Neural cell (in vitro differentiated cells): ENCODE data around the gene PCGF3.

Experiments used
- EP300 ChIP-seq: fragments of 450-650 bp; conservative IDR thresholded peaks from 2 replicates; pipeline ENCODE4 v1.6.1; 2014; ENCODE audit warnings: antibody characterized with exemption, mild to moderate bottlenecking, moderate library complexity; ENCODE audit not compliant: poor library complexity, severe bottlenecking
- EZH2 ChIP-seq: fragments of 200-600, 300-800 bp; shearing (Covaris generic), sonication (generic); IDR thresholded peaks from 2 replicates; pipeline ENCODE4 v1.6.1; 2014; ENCODE audit warnings: antibody characterized with exemption, low read length, borderline replicate concordance, mild to moderate bottlenecking; ENCODE audit not compliant: insufficient read depth, poor library complexity, severe bottlenecking
- MXI1 ChIP-seq: fragments of 450-650 bp; conservative IDR thresholded peaks from 2 replicates; pipeline ENCODE4 v1.6.1; 2014; ENCODE audit warnings: antibody characterized with exemption, mild to moderate bottlenecking; ENCODE audit not compliant: poor library complexity, severe bottlenecking
- POLR2AphosphoS5 ChIP-seq: IDR thresholded peaks from 2 replicates; pipeline ENCODE4 v1.6.1; 2012
- RAD21 ChIP-seq: fragments of 450-650 bp; conservative IDR thresholded peaks from 2 replicates; pipeline ENCODE4 v1.6.1; 2014; ENCODE audit warnings: antibody characterized with exemption, mild to moderate bottlenecking, moderate library complexity
- REST ChIP-seq: IDR thresholded peaks from 2 replicates; pipeline ENCODE4 v1.6.1; 2012; ENCODE audit warnings: borderline replicate concordance
- SMC3 ChIP-seq: fragments of 450-650 bp; conservative IDR thresholded peaks from 2 replicates; pipeline ENCODE4 v1.6.1; 2014; ENCODE audit warnings: antibody characterized with exemption, mild to moderate bottlenecking, moderate library complexity; ENCODE audit not compliant: poor library complexity
- TAF1 ChIP-seq: IDR thresholded peaks from 2 replicates; pipeline ENCODE4 v1.6.1; 2012; ENCODE audit warnings: low read depth
- TF ChIP-seq, protein P1 (sequence below): fragments of 450-650 bp; IDR thresholded peaks from 2 replicates; pipeline ENCODE4 v1.5.1; 2014; ENCODE audit warnings: antibody characterized with exemption, mild to moderate bottlenecking, moderate library complexity; ENCODE audit not compliant: poor library complexity, severe bottlenecking

DNA sequence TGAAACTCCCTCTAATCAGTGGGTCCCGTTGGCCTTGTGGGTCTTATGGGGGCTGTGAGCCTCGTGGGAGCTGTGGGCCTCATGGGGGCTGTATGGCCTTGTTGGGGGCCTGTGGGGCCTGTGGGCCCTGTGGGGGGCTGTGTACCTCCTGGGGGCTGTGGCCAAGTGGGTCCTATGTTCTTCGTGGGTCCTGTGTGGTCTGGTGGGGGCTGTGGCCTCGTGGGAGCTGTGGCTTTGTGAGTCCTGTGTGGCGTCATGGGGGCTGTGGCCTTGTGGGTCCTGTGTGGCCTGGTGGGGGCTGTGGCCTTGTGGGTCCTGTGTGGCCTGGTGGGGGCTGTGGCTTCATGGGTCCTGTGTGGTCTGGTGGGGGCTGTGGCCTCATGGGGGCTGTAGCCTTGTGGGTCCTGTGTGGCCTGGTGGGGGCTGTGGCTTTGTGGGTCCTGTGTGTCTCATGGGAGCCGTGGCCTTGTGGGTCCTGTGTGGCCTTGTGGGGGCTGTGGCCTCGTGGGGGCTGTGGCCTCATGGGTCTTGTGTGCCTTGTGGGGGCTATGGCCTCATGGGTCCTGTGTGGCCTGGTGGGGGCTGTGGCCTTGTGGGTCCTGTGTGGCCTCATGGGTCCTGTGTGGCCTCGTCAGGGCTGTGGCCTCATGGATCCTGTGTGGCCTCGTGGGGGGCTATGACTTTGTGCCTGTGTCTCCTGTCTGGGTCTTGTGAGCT lies 7.4 kb downstream of the PCGF3 start:
- TF ChIP-seq EZH2 = no peak
- TF ChIP-seq, protein P1, sequence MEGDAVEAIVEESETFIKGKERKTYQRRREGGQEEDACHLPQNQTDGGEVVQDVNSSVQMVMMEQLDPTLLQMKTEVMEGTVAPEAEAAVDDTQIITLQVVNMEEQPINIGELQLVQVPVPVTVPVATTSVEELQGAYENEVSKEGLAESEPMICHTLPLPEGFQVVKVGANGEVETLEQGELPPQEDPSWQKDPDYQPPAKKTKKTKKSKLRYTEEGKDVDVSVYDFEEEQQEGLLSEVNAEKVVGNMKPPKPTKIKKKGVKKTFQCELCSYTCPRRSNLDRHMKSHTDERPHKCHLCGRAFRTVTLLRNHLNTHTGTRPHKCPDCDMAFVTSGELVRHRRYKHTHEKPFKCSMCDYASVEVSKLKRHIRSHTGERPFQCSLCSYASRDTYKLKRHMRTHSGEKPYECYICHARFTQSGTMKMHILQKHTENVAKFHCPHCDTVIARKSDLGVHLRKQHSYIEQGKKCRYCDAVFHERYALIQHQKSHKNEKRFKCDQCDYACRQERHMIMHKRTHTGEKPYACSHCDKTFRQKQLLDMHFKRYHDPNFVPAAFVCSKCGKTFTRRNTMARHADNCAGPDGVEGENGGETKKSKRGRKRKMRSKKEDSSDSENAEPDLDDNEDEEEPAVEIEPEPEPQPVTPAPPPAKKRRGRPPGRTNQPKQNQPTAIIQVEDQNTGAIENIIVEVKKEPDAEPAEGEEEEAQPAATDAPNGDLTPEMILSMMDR = no peak
- TF ChIP-seq POLR2AphosphoS5 = no peak
- no peak for TF ChIP-seq SMC3
- TF ChIP-seq REST = no peak
- no peak for TF ChIP-seq TAF1
- TF ChIP-seq EP300 = no peak
- no peak for TF ChIP-seq MXI1
- TF ChIP-seq RAD21 = no peak
